GM21737 (cell line): ENCODE measurements around the gene SELP.
"Not testable (repeated sequence)": the region's sequence is repeated elsewhere in the genome, so short reads cannot be mapped to it uniquely, and the experiment has no call there.

Source experiments
- ATAC-seq: cut with Tn5 transposase; IDR thresholded peaks from one replicate; pipeline ENCODE4 v1.9.1; 2021; ENCODE audit warnings: mild to moderate bottlenecking, moderate library complexity; ENCODE audit not compliant: unreplicated experiment

SELP gene

DNA sequence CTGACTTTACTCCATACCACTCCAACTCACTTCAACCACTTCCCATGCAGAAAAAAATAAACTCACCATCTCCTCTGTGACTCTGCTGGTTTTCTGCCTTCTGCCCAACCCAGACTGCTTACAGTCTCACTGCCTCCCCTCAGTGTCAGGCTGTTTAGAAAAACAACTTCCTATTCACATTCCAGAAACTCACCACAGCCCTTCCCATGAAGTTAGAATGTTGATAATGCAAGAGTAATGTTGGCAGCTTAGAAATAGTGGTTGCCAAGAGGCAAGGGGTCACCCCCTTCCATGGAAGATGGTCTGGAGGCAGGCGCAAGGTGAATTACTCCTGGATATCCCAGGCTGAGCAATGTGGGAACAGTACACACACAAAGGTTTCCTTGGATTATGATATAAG lies at the start of gene SELP:
Gene SELP (minus strand): TSS at position 119 of the 400 bp plus-strand sequence. CDS start 50 bp downstream, at position 69.
- no peak for ATAC-seq

DNA sequence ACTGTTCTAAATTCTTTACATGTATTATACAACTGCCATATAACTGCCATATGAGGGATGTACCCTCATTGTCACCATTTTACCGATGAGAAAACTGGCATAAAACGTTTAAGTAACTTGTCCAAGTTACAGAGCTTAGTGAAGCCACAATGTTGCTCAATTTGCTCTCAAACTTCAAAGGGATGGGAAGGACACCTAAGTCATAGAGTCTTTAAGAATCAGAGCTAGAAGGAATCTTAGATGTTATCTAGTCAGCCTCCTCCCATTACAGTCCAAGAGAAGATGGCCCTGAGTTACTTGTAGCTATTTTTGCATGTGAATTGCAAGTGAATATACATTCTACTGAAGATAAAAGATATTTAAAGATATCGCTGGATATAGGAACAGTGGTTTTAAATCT lies 49.8 kb upstream of the SELP start:
- no peak for ATAC-seq

GRCh38 chr1:169676001-169676400 lies 46.1 kb upstream of the SELP start:
- no peak for ATAC-seq

- ATAC-seq = no peak
These were observed 40.9 kb upstream of the SELP start for GRCh38 chr1:169670836-169671235.

GRCh38 chr1:169670244-169670643 lies 40.3 kb upstream of the SELP start:
- not testable (repeated sequence) for ATAC-seq

DNA sequence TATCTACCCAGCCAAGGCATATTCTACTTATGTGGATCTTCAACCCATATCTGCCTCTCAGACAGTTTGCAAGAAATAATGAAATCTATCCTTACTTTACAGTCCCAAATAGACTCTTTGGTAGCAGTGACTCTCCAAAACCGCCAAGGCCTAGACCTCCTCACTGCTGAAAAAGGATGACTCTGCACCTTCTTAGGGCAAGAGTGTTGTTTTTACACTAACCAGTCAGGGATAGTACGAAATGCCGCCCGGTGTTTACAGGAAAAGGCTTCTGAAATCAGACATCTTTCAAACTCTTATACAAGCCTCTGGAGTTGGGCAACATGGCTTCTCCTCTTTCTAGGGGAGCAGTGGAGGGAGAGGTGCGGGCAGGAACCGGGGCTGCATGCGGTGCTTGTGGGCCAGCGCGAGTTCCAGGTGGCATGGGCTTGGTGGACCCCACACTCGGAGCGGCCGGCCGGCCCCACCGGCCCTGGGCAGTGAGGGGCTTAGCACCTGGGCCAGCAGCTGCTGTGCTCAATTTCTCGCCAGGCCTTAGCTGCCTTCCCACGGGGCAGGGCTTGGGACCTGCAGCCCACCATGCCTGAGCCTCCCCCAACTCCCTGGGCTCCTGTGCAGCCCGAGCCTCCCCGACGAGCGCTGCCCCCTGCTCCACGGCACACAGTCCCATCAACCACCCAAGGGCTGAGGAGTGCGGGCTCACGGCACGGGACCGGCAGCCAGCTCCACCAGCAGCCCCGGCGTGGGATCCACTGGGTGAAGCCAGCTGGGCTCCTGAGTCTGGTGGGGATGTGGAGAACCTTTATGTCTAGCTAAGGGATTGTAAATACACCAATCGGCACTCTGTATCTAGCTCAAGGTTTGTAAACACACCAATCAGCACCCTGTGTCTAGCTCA lies 38.0 kb upstream of the SELP start:
- ATAC-seq = not testable (repeated sequence)

GRCh38 chr1:169667227-169667639 lies 37.3 kb upstream of the SELP start:
- ATAC-seq = not testable (repeated sequence)

DNA sequence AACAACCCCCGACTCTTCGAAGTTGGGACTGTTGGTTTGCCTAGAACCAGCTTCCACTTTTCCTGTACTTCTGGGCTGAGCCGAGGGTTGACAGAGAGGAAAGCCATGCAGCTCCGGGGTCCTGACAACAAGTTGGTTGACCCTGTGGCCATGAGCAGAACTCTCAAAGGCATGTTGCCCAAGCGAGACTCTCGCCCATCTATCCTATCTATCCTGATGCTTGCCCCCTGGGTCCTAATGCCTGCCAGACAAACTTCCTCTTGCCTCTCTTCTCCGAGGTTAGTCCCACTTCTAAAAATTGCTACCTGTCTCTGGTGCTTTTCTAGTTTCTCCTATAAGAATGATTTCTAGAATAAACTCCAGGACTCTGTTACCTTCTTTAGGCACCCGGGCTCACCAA lies 32.8 kb upstream of the SELP start:
- ATAC-seq = not testable (repeated sequence)

DNA sequence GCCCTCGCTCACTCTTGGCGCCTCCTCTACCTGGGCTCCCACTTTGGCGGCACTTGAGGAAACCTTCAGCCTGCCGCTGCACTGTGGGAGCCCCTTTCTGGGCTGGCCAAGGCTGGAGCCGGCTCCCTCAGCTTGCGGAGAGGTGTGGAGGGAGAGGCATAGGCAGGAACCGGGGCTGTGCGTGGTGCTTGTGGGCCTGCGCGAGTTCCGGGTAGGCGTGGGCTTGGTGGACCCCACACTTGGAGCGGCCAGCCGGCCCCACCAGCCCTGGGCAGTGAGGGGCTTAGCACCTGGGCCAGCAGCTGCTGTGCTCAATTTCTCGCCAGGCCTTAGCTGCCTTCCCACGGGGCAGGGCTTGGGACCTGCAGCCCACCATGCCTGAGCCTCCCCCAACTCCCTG lies 31.1 kb upstream of the SELP start:
- ATAC-seq = not testable (repeated sequence)

DNA sequence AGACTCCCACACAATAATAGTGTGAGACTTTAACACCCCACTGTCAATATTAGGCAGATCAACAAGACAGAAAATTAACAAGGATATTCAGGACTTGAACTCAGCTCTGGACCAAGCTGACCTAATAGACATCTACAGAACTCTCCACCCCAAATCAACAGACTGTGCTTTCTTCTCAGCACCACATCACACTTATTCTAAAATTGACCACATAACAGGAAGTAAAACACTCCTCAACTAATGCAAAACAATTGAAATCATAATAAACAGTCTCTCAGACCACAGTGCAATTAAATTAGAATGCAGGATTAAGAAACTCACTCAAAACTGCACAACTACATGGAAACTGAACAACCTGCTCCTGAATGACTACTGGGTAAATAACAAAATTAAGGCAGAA lies 28.9 kb upstream of the SELP start:
- not testable (repeated sequence) for ATAC-seq

- no peak for ATAC-seq
These were observed 23.9 kb upstream of the SELP start for GRCh38 chr1:169653873-169654272.

DNA sequence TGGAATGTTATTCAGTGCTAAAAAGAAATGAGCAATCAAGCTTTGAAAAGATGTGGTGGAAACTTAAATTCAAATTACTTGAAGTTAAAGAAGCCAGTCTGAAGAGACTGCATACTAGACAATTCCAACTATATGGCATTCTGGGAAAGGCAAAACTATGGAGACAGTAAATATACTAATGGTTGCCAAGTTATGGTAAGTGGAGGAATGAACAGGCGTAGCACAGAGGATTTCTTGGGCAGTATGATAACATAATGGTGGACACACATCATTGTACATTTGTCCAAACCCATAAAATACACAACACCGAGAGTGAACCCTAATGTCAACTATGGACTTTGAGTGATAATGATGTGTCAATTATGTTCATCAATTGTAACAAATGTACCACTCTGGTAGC lies 21.1 kb upstream of the SELP start:
- no peak for ATAC-seq

GRCh38 chr1:169650551-169650950 lies 20.6 kb upstream of the SELP start:
- ATAC-seq = no peak

DNA sequence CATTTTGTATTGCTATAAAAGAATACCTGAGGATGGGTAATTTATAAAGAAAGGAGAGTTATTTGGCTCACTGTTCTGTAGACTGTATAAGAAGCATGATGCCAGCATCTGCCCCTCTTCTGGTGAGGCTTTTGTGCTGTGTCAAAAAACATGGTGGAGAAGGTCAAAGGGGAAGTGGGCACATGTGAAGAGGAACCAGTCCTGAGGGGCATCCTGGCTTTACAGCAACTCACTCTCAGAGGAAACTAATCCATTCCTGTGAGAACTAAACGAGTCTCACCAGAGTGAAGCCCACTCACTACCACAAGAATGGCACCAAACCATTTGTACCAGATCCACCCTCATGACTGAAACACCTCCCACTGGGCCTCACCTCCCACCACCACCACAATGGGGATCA lies 18.8 kb upstream of the SELP start:
- ATAC-seq = no peak

DNA sequence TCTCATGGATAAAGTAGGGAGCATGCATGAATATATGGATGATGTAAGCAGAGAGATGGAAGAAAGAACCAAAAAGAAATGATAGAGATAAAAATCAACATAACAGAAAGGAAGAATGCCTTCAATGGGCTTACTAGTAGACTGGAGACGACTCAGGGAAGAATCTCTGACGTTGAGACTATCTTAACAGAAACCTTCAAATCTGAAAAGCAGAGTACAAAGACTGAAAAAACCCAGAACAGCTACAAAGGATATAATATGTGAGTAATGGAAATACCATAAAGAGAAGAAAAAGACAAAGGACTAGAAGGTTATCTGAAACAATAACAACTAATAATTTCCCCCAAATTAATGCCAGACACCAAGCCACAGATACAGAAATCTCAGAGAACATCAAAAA lies 18.3 kb upstream of the SELP start:
- no peak for ATAC-seq

DNA sequence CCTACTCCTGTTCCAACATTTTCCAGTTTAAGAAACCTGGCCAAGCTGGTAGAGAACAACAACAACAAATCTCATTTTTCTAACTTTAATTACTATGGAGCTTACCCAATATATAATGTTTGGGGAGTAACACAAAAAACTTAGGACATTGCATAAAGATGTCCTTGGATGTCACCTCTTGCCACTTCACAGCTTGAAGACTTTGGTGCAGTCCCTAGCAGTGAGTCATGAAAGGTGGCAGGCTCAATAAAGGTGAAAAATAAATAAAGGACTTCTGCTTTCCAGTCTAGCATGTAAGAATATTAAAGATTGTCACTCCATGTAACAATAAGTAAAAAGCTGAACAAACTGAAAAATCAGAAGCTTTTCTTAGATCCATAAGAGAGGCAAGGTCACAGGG lies 17.6 kb upstream of the SELP start:
- ATAC-seq = no peak

DNA sequence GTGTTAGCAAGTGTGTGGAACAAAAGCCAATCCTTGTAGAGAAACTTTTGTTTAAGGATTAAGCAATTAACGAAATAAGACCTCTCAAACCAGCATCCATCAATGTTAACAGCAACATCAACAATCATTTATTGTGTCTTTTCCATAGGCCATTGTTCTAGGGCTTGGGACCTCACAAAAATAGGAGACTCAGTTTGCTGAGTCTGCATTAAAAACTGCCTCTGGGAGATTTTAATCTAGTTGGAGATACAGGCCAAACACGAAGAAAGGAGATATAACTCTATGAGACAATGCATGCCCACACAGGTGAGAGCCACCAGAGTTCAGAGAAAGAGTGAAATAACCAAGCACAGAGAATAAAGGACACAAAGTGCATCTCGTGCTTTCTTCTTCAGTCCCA lies 14.4 kb upstream of the SELP start:
- no peak for ATAC-seq

DNA sequence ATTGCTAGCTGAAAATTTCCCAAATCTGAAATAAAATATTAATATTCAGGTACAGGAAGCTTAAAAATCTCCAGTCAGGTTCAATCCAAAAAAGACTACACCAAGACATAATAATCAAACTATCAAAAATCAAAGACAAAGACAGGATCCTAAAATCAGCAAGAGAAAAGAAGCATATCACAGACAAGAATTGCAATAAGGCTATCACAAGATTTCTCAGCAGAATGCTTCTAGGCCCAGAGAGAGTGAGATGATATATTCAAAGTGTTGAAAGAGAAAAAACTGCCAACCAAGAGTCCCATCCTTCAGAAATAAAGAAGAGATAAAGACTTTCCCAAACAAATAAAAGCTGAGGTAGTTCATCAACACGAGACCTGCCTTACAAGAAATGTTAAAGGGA lies 5.0 kb upstream of the SELP start:
- ATAC-seq = no peak

DNA sequence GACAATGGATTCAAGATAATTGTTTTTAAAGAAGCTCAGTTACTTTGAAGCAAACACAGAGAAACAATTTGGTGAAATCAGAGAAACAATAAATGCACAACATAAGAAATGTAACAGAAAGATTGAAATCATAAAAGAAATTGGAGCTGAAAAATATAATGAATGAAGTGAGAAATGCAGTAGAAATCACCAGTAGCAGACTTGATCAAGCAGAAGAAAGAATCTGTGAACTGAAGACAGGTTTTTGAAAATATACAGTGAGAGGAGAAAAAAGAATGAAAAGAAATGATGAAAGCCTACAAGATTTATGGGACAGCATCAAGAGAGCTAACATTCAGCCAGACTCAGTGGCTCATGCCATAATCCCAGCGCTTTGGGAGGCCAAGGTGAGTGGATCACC lies 4.2 kb upstream of the SELP start:
- ATAC-seq = no peak

GRCh38 chr1:169631249-169631648 lies 1.3 kb upstream of the SELP start:
- ATAC-seq = no peak

- no peak for ATAC-seq
These were observed 5.0 kb downstream of the SELP start for GRCh38 chr1:169624912-169625311.

GRCh38 chr1:169624122-169624521 lies 5.8 kb downstream of the SELP start:
- ATAC-seq = no peak
